Measurements from ENCODE around the gene XRCC6. TPM values are rescaled to one million over a fixed set of nuclear protein-coding genes. Genes with fewer than 3 reads are reported as not detected.

Gene XRCC6
- total RNA-seq, 1 experiment from 2014 or later, result 588 TPM

DNA sequence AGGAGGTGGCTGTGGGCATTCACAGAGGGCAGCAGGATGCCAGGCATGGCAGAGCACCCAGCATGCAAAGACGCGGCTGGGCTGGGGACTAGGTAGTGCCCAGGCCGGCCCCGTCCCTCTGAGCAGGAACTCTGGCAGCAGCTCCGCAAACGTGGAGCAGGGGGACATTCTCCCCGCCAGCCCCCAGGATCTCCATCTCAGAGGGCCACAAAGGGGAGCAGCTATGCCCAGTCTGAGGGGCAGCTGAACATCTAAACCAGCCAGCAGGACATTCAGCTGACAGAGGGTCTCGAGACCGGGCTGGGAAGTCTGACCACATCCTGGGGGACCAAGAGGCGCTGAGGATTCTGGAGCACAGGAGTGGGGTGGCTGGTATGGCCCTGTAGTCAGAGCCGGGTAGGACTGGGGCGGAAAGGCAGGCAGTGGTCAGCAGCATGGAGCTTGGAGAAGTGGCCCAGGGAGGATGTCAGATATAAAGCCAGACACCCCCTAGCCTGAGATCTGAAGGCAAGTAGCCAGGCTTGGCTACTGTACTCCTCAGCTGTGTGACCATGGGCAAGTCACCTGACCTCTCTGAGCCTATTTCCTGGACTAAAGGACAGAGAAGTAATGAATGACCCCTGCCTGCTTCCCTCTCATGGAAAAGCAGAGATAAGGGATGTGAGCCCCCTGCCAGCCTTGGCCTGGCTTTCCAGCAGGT, 41.6 kb upstream of the XRCC6 start:
- ATAC-seq, result no peak
- Histone ChIP-seq H3K9me3 (ENCODE audit: control insufficient read depth in 1 of 2, insufficient read depth in 1 of 2, low read depth in 1 of 2, low read length in 2 of 2) (no peaks in the 10 kb centered on the region), H3K27ac (ENCODE audit: low read depth, low read length) (no peak overlapping the region), H3K4me3 (replicated peaks in 1 of 2; ENCODE audit: low read depth in 1 of 2, low read length in 2 of 2) (no peak overlapping the region), H3K9ac (ENCODE audit: low read length) (no peak overlapping the region), H3K4me1 (ENCODE audit: control insufficient read depth in 1 of 2, insufficient read depth in 2 of 2, low read length in 2 of 2) (no peaks in the 10 kb centered on the region), H3K36me3 (ENCODE audit: control insufficient read depth in 1 of 2, insufficient read depth in 2 of 2, low read length in 2 of 2) (0 out of 4 replicates have a peak, but pooled peaks cover 2 to 11% of the 10 kb centered on the region in 2 experiments), H3K79me2 (ENCODE audit: insufficient read depth, low read length) (no peaks in the 10 kb centered on the region), H2AFZ (ENCODE audit: low read depth, low read length, poor library complexity, severe bottlenecking) (no peak overlapping the region), H3K4me2 (ENCODE audit: low read length) (no peak overlapping the region), H4K20me1 (ENCODE audit: insufficient read depth) (no peaks in the 10 kb centered on the region), H3K27me3 (ENCODE audit: insufficient read depth, low read length) (no peaks in the 10 kb centered on the region), H3K9me2 (ENCODE audit: insufficient read depth) (no peaks in the 10 kb centered on the region)
- POLR2A ChIA-PET, result interaction anchor here (2.1 kb wide), 1 partner anchor 10 kb away, joined by 10 read pairs; the partner anchor contains the start of gene PMM1
- RAD21 ChIA-PET (ENCODE audit: low non-redundant PET in 1 of 2, low total read pairs in 2 of 2, uncharacterized antibody in 2 of 2, unreplicated experiment in 2 of 2), result no interaction called here
- TF ChIP-seq, protein P1, sequence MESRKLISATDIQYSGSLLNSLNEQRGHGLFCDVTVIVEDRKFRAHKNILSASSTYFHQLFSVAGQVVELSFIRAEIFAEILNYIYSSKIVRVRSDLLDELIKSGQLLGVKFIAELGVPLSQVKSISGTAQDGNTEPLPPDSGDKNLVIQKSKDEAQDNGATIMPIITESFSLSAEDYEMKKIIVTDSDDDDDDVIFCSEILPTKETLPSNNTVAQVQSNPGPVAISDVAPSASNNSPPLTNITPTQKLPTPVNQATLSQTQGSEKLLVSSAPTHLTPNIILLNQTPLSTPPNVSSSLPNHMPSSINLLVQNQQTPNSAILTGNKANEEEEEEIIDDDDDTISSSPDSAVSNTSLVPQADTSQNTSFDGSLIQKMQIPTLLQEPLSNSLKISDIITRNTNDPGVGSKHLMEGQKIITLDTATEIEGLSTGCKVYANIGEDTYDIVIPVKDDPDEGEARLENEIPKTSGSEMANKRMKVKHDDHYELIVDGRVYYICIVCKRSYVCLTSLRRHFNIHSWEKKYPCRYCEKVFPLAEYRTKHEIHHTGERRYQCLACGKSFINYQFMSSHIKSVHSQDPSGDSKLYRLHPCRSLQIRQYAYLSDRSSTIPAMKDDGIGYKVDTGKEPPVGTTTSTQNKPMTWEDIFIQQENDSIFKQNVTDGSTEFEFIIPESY (IDR thresholded peaks at IDR 0.05; ENCODE audit: extremely low read depth, insufficient replicate concordance, low read length), result no peak
- TF ChIP-seq SIN3A (IDR thresholded peaks at IDR 0.05; ENCODE audit: low read depth), result no peak
- TF ChIP-seq ATF3 (IDR thresholded peaks at IDR 0.05), result no peak
- no peak for TF ChIP-seq FOSL1 (IDR thresholded peaks at IDR 0.05; ENCODE audit: low read depth)
- no peak for TF ChIP-seq JUND (IDR thresholded peaks at IDR 0.05)
- TF ChIP-seq EZH2 (IDR thresholded peaks at IDR 0.05), result no peak
- no peak for TF ChIP-seq RAD21 (IDR thresholded peaks at IDR 0.05; ENCODE audit: low read depth)
- TF ChIP-seq ZNF274 (IDR thresholded peaks at IDR 0.05; ENCODE audit: low read depth, low read length), result no peak
- TF ChIP-seq REST (IDR thresholded peaks at IDR 0.05; ENCODE audit: low read depth), result no peak
- TF ChIP-seq SP1 (IDR thresholded peaks at IDR 0.05; ENCODE audit: low read depth), result no peak
- TF ChIP-seq, protein P2, sequence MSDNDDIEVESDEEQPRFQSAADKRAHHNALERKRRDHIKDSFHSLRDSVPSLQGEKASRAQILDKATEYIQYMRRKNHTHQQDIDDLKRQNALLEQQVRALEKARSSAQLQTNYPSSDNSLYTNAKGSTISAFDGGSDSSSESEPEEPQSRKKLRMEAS (IDR thresholded peaks at IDR 0.05), result no peak
- no peak for TF ChIP-seq ELF1 (IDR thresholded peaks at IDR 0.05; ENCODE audit: borderline replicate concordance, low read depth)
- TF ChIP-seq EZH2phosphoT487 (IDR thresholded peaks at IDR 0.05; ENCODE audit: borderline replicate concordance), result no peak
- no peak for TF ChIP-seq CBX3 (IDR thresholded peaks at IDR 0.05; ENCODE audit: low read depth)
- TF ChIP-seq ZFX (IDR thresholded peaks at IDR 0.05), result no peak
- no peak for TF ChIP-seq TCF7L2 (IDR thresholded peaks at IDR 0.05; ENCODE audit: borderline replicate concordance, extremely low read depth, insufficient read depth, insufficient read length)
- TF ChIP-seq EGR1 (IDR thresholded peaks at IDR 0.05; ENCODE audit: low read depth), result no peak
- TF ChIP-seq YY1 (IDR thresholded peaks at IDR 0.05; ENCODE audit: extremely low read depth, insufficient replicate concordance, low read depth, low read length), result no peak
- CTCF ChIA-PET, result interaction anchor here (0.6 kb wide), 1 partner anchor 365 kb away, joined by 6 read pairs; no protein-coding TSS in a partner anchor
- no peak for DNase-seq (ENCODE audit: low read depth, low spot score)
- intact Hi-C loops (cut with micrococcal nuclease), result no loop called here
- BruUV-seq (replicated peaks), result no TSS peak
